Rectal smooth muscle tissue (tissue), 1 donor: ENCODE data around the gene COMMD10.

ENCODE experiments used
- H3K27ac ChIP-seq: one replicate; pipeline ENCODE4 v1.7.0; 2013; ENCODE audit warnings: low read depth, low read length, inconsistent platforms
- H3K27me3 ChIP-seq: one replicate; pipeline ENCODE4 v1.7.0; 2013; ENCODE audit warnings: low read length; ENCODE audit not compliant: control insufficient read depth, insufficient read depth
- H3K36me3 ChIP-seq: one replicate; pipeline ENCODE4 v1.7.0; 2013; ENCODE audit warnings: low read length; ENCODE audit not compliant: control insufficient read depth, insufficient read depth
- H3K4me1 ChIP-seq: one replicate; pipeline ENCODE4 v1.7.0; 2013; ENCODE audit warnings: low read length; ENCODE audit not compliant: control insufficient read depth, insufficient read depth
- H3K4me3 ChIP-seq: one replicate; pipeline ENCODE4 v1.7.0; 2013; ENCODE audit warnings: low read length
- H3K9ac ChIP-seq: one replicate; pipeline ENCODE4 v1.7.0; 2013; ENCODE audit warnings: low read length

The COMMD10 gene

DNA sequence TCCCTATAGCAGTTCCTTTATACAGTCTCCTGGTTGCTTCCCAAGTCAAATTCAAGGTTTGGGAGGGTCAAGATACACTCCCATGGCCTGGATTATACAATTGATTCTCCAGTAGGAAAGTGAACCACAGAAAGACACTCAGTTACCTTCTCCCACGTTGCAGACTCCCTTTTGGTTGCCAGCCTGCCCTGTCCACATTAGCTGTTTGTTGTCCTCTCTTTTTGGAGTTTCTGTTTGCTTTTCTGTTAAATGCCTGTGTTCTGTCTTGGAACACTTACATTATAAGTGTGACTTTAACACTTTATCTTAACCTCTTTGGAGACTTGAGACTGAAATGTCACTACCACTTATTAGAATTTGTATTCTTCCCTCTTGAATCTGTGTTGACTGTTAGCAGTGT, 30.3 kb downstream of the COMMD10 start:
- no peaks in the 10 kb centered on the region for H3K27me3 ChIP-seq

DNA sequence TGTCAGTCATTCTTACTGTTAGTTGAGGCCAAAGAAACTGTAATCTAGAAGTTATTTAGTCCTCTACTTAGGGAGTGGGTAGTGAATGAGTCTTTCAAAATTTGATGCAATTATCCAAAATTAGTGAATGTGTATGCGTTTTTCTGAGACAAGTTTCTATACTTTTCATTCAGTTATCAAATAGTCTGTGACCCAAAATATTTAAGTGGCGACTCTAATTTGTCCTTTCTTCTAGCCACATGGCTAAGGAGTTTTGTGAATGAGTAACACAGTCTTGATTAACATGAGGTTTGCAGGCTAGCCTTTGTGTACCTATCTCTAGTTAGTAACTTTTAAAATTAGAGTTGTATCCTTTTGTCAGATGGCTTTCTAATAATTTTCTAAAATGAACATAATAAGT, 45.6 kb downstream of the COMMD10 start:
- Histone ChIP-seq H3K27me3 (no peaks in the 10 kb centered on the region), H3K27ac (no peak overlapping the region), H3K4me1 (no peaks in the 10 kb centered on the region), H3K36me3 (no peaks in the 10 kb centered on the region), H3K9ac (no peak overlapping the region), H3K4me3 (no peak overlapping the region)

More for the DNA sequence above, 30.3 kb downstream of the COMMD10 start:
- Histone ChIP-seq H3K4me1 (no peaks in the 10 kb centered on the region), H3K9ac (no peak overlapping the region), H3K27ac (no peak overlapping the region), H3K4me3 (no peak overlapping the region), H3K36me3 (peaks cover 2% of the 10 kb centered on the region)

DNA sequence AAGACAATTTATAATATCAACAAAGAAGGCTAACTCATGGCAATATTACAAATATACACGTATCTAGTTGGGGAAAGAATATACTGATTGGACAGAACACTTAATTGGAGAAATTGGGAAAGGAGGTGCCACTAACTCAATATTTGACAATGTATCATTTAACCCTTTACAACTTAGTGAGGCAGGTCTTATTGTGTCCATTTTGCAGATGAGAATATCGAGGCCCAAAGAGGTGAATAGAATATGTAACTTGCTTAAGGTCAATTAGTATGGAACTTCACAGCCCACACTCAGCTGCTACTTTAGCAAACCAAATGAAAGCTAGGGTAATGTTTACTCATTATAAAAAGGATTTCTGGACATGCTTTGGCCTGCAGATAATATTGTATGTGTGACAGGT, 46.2 kb downstream of the COMMD10 start:
- Histone ChIP-seq H3K27ac (no peak overlapping the region), H3K27me3 (no peaks in the 10 kb centered on the region), H3K4me1 (no peaks in the 10 kb centered on the region), H3K36me3 (no peaks in the 10 kb centered on the region), H3K9ac (no peak overlapping the region), H3K4me3 (no peak overlapping the region)

DNA sequence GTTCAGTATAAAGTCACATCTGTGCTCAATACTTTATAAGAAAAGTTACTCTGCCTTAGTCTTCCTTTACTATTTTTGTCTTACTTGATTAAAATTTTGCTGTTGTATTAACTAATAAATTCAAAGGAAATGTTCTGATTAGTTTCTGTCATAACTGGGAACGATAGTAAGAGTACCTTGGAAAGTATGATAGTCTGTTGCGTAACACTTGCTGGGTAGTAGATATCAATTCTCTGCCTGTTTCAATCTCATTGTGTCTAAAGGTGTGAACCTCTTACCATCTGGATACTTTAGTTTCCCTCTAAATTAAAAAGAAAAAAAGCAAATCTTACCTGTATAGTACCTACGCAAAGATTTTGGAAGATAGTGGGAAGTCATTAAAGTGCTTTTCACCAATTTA, 48.5 kb downstream of the COMMD10 start:
- Histone ChIP-seq H3K4me3 (no peak overlapping the region), H3K27ac (no peak overlapping the region)

DNA sequence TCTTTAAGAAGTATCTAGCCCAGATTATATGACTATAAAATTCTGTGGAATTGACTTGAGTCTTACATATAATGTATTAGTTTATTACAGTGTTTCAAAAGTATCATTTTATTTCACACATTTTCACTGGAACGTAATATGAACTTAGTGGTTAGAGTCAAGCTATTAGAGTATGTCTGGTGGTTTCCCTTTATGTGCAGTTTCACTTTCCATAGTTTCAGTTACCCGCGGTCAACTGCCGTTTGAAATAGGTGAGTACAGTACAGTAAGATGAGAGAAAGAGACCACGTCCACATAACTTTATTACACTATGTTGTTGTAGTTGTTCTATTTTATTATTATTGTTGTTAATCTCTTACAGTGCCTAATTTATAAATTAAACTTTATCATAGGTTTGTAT, 50.5 kb downstream of the COMMD10 start:
- H3K27ac ChIP-seq: no peak overlapping the region
- H3K4me1 ChIP-seq: no peaks in the 10 kb centered on the region
- no peak overlapping the region for H3K4me3 ChIP-seq
- H3K27me3 ChIP-seq: no peaks in the 10 kb centered on the region
- no peaks in the 10 kb centered on the region for H3K36me3 ChIP-seq
- no peak overlapping the region for H3K9ac ChIP-seq

More for the DNA sequence above, 48.5 kb downstream of the COMMD10 start:
- Histone ChIP-seq H3K27me3 (no peaks in the 10 kb centered on the region), H3K9ac (no peak overlapping the region), H3K4me1 (no peaks in the 10 kb centered on the region), H3K36me3 (no peaks in the 10 kb centered on the region)

DNA sequence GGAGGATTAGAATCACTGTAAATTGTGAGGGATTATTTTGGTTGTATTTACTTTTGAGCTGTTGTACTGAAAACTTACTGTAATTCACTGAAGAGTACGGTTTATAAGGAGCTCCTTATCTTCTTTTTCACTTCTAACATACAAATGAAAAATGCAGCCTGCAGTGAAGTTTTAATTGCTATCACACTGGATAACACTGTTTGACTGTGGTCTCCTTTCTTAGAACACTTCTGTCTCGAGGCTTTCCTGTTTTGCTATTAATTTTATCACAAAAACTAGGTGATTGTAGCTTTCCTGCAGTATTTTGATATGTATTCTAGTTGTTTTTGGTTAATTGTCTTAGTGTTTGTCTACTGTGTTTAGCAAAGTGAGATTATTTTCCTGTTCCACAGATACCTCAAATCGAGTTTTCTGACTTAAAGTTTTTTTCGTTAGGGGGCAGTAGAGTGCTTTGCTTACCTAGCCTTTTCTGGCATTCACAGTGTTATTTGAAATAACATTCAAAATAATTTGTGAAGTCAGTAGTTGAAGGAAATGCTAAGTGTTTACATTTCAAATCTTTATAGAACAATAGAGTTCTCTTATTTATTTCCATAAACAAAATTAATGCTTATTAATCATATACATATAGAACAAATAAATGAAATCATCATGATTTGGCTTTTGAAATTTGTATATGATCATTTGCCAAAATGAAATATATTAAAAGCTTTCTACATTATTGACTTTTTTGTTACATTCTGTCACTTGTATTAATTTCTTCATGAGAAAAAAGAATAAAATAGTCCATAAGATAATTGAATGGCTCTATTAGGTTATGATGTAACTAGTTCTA, 52.9 kb downstream of the COMMD10 start:
- no peak overlapping the region for H3K9ac ChIP-seq
- H3K36me3 ChIP-seq: no peaks in the 10 kb centered on the region
- H3K27ac ChIP-seq: no peak overlapping the region
- no peak overlapping the region for H3K4me3 ChIP-seq
- H3K4me1 ChIP-seq: no peaks in the 10 kb centered on the region
- H3K27me3 ChIP-seq: no peaks in the 10 kb centered on the region

DNA sequence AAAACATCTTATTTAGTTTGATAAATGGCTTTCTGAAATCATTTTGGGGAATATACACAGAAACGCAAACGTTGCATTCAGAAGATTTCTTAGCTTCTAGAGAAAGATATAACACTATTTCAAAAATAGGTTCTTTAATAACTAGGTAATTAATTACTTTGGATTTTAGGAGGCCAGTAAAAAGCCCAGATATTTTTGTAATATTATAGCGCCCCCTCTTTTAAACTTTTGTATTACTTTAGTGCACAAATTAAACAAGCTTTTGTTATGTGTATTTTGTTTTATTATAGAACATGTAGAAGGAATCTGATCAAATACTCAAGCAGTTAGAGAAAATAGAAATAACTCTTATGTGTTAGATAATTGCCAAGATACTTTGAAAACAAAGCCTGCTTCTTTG, 57.7 kb downstream of the COMMD10 start:
- Histone ChIP-seq H3K4me3 (no peak overlapping the region), H3K4me1 (no peaks in the 10 kb centered on the region), H3K27ac (no peak overlapping the region), H3K36me3 (no peaks in the 10 kb centered on the region), H3K9ac (no peak overlapping the region), H3K27me3 (no peaks in the 10 kb centered on the region)

DNA sequence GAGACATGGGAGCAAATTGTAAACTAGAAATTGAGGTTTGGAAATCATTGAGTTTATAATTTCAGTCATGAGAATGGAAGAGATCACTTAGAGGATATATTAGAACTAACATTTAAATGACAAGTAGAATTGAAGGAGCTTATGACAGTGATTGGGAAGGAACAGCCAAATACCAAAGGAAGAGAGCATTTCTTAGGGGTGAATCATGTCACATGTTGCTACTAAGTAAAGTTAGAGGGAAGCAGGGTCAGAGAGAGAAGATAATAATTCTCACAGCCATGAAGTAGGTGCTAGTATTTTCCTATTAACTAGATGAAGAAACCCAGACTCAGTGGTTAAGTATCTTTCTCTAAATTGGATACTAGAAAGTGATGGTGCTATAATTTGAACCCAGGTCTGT, 59.3 kb downstream of the COMMD10 start:
- Histone ChIP-seq H3K4me1 (no peaks in the 10 kb centered on the region), H3K9ac (no peak overlapping the region), H3K36me3 (no peaks in the 10 kb centered on the region), H3K27ac (no peak overlapping the region), H3K4me3 (no peak overlapping the region), H3K27me3 (no peaks in the 10 kb centered on the region)

DNA sequence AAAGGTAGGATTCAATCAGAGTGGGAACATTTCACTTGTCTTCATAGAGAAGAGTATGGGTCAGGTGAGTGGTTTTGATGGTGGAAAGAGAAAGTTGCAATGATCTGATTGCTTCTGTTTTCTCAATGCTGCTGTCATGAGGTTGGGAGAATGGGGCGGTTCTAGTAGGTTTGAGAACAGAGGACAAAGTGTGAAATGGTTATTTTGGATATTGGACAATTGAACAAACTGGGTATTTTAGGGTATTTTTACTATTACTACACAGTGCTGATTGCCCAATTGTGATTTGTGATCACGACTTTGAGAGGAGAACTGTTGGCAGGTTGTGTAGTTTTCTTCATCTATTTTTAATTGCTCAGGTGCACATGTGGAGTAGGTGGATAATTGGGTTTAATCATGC, 60.2 kb downstream of the COMMD10 start:
- Histone ChIP-seq H3K27ac (no peak overlapping the region), H3K4me1 (no peaks in the 10 kb centered on the region), H3K9ac (no peak overlapping the region), H3K4me3 (no peak overlapping the region), H3K27me3 (no peaks in the 10 kb centered on the region), H3K36me3 (no peaks in the 10 kb centered on the region)

DNA sequence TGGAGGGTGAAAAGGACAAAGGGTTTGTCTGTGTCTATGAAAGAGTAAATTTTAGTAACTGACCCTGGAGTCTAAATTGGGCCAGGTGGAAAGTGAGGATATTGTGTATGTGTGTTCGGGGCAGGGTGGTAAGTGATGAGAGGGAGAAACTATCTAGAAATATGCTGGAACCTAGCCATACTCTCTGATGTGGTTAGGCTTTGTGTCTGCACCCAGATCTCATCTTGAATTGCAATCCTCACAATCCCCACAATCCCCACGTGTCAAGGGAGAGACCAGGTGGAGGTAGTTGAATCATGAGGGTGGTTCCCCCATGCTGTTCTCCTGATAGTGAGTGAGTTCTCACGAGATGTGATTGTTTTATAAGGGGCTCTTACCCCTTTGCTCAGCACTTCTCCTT, 60.6 kb downstream of the COMMD10 start:
- Histone ChIP-seq H3K36me3 (no peaks in the 10 kb centered on the region), H3K4me3 (no peak overlapping the region), H3K4me1 (no peaks in the 10 kb centered on the region), H3K27ac (no peak overlapping the region), H3K9ac (no peak overlapping the region), H3K27me3 (no peaks in the 10 kb centered on the region)

DNA sequence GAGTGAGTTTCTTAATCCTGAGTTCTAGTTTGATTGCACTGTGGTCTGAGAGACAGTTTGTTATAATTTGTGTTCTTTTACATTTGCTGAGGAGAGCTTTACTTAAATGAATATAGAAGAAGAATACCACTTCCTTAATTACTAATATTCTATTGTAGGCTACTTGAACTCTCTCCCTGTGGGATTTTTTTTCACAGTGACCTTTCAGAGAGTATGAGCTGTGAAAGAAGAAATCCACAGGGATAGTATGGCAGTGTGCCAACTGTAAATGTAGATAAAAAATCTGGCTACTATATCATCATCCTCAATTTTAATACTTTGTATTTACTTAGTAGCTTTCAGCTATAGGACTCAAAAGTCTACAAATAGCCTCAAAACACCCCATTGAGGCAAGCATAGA, 67.3 kb downstream of the COMMD10 start:
- H3K4me1 ChIP-seq: no peaks in the 10 kb centered on the region
- H3K36me3 ChIP-seq: no peaks in the 10 kb centered on the region
- no peak overlapping the region for H3K9ac ChIP-seq
- no peak overlapping the region for H3K4me3 ChIP-seq
- H3K27ac ChIP-seq: no peak overlapping the region
- H3K27me3 ChIP-seq: no peaks in the 10 kb centered on the region

DNA sequence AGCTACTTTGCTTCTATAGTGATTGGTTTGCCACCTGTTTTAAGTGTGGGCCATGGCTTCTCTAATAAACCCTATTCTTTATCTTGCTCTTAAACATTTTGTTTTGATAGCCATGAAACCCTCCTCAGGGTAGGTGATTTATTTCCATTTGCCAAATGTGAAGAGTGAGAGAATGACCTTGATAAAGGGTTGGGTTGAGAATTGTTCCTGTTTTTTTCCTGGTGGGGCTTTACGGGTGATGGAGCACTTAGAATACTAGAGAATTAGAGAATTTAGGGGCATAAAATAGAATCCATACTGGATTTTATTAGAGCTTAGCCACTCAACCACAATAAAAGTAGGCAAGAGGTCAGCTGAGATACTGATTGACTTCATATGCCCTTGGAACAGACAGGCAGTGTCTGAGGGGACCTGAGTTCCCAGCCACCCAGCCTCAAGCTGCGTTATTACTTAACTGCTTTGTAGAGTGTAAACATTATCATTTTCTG, 68.9 kb downstream of the COMMD10 start:
- Histone ChIP-seq H3K9ac (no peak overlapping the region), H3K36me3 (no peaks in the 10 kb centered on the region), H3K4me1 (no peaks in the 10 kb centered on the region), H3K27ac (no peak overlapping the region), H3K27me3 (no peaks in the 10 kb centered on the region), H3K4me3 (no peak overlapping the region)

DNA sequence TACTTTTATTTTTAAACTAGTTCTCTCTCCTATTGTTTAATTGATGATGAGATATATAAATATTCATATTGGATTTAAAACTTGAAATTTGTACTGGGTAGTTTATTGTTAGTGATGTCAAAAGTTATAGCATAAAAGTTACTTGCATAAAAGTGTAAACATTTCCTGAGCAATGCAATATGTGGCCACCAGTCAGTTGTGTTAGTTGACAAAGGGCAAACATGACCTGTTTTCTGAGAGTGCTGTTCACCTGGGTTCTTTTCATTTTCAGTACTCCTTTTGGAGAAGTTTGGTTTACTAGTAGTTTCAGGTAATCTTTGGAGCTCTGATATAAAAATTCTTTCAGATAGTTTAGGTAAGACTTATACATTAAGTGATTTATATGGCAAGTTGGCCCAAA, 69.4 kb downstream of the COMMD10 start:
- no peak overlapping the region for H3K4me3 ChIP-seq
- no peaks in the 10 kb centered on the region for H3K27me3 ChIP-seq
- H3K27ac ChIP-seq: no peak overlapping the region
- H3K4me1 ChIP-seq: no peaks in the 10 kb centered on the region
- H3K9ac ChIP-seq: no peak overlapping the region
- no peaks in the 10 kb centered on the region for H3K36me3 ChIP-seq
